Muscle layer of duodenum (tissue), 2 donors: ENCODE results near the gene CELF4.

Experiments
- H3K27ac ChIP-seq: one replicate; pipeline ENCODE4 v1.7.0; 2013; ENCODE audit warnings: mild to moderate bottlenecking, low read length
- H3K27me3 ChIP-seq: one replicate; pipeline ENCODE4 v1.7.0; 2013; ENCODE audit warnings: low read depth, mild to moderate bottlenecking, control low read depth, low read length
- H3K36me3 ChIP-seq, 2 donors: one replicate each; pipeline ENCODE4 v1.7.0; 2013; ENCODE audit warnings: low read length in 2 of 2, control low read depth in 1 of 2, mild to moderate bottlenecking in 1 of 2; ENCODE audit not compliant: insufficient read depth in 2 of 2, control insufficient read depth in 1 of 2
- H3K4me1 ChIP-seq, 2 donors: one replicate each; pipeline ENCODE4 v1.7.0; 2013; ENCODE audit warnings: low read length in 2 of 2, mild to moderate bottlenecking in 2 of 2, control low read depth in 1 of 2, moderate library complexity in 1 of 2; ENCODE audit not compliant: insufficient read depth in 2 of 2, control insufficient read depth in 1 of 2
- H3K4me3 ChIP-seq, 2 donors: one replicate each; pipeline ENCODE4 v1.7.0; 2013; ENCODE audit warnings: low read length in 2 of 2, low read depth in 1 of 2, mild to moderate bottlenecking in 1 of 2
- H3K9me3 ChIP-seq, 2 donors: one replicate each; pipeline ENCODE4 v1.7.0; 2013; ENCODE audit warnings: low read length in 2 of 2, control low read depth in 1 of 2, mild to moderate bottlenecking in 1 of 2; ENCODE audit not compliant: control insufficient read depth in 1 of 2
- donor health status: healthy.

CELF4 gene

DNA sequence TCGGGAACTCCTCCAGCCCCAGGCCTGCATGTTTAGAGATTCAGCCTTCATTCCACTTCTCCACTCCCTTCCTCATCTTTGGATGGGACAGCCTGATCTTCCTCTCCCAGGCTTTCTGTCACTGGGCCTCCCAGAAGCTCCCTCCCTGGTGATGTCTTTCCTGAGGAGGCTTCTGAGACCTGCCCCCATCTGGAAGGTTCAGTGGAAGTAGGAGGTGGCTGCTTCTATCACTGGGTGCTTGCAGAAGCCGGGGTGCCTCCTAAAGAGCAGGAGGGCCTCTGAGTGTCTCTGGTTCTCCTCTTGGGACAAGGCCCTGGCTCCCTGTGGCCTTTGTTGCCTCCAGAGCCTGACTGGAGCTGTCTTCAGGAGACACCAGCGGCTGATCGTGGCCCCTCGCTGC, 108.7 kb downstream of the CELF4 start:
- Histone ChIP-seq H3K9me3 (no peaks in the 10 kb centered on the region), H3K27me3 (no peaks in the 10 kb centered on the region), H3K4me1 (peaks cover 0 to 15% of the 10 kb centered on the region in 2 donors), H3K36me3 (no peaks in the 10 kb centered on the region), H3K4me3 (no peak overlapping the region), H3K27ac (no peak overlapping the region)

DNA sequence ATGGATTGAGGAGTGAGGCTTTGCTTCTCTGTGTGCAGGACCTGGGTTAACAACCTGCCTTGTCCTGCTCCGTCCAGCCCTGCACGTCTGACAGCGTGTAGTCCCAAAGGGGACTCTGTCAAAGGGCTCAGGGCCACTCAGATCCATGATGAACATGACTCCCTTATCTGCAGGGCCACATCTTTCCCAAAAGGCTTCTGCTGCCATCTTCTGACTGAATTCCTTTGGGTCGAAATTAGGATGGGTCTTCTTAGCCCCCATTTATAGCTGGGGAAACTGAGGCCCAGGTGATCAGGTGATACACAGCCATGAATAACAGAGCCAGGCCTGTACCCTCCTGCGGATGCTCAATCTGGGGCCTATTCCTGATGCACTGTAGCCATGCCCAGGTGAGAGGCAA, 109.2 kb downstream of the CELF4 start:
- Histone ChIP-seq H3K4me1 (peaks cover 0 to 19% of the 10 kb centered on the region in 2 donors), H3K9me3 (no peaks in the 10 kb centered on the region), H3K36me3 (no peaks in the 10 kb centered on the region), H3K4me3 (no peak overlapping the region), H3K27ac (no peak overlapping the region), H3K27me3 (no peaks in the 10 kb centered on the region)

DNA sequence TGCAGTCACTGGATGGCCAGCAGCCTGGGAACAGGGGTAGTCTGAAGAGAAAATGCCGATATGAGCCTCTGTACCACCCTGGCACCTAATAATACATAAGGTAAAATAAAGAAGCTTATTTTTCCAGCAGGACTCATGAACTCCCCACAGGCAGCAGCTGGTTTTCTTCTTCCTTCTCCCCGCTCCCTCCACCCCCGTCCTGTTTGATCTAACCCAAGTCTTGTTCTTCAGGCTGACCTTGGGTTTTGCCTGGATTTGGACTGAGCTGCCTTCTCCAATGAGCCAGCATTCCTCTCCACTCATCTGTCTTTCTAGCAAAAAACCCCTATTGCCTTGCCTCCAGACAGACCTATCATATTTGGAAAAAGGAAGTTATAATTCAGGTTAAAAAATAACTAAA, 111.8 kb downstream of the CELF4 start:
- H3K4me1 ChIP-seq: peaks cover 0 to 32% of the 10 kb centered on the region in 2 donors
- no peaks in the 10 kb centered on the region for H3K9me3 ChIP-seq
- no peaks in the 10 kb centered on the region for H3K36me3 ChIP-seq
- H3K27me3 ChIP-seq: no peaks in the 10 kb centered on the region
- peak overlapping the region; percentile 6 for H3K27ac ChIP-seq
- no peak overlapping the region for H3K4me3 ChIP-seq

DNA sequence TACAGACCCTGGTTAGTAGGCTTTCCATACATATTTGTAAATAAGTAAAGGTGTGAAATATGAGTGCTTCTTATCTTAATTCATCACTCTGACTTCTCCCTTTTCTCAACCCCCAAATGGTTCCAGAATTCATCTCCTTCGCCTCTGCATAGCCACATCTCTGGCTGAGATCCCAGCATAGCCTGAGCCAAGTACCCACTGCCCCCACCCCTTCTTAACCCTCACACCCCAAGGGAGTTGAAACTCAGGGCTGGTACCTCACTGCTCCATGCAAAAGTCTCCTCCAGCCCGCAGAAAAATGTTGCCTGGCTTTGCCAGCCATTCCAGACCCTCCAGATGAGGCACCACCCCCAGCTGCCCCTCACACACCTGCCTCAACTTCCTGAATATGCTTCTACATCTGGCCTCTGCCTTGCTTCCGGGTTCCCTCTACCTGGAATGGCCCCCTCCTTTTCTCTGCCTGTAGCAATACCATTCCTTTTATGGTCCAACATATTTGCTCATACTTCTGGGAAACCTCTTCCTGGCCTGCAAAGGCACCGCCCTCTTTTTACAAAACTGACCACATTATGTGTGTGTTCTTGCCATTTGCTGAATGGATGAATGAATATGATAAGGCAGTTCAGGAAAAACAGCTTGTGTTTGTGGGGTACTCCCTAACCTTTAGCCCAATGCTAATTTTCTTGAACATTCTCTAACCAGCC, 112.8 kb downstream of the CELF4 start:
- H3K4me3 ChIP-seq: no peak overlapping the region
- no peaks in the 10 kb centered on the region for H3K27me3 ChIP-seq
- peak overlapping the region; percentile 48 for H3K27ac ChIP-seq
- H3K9me3 ChIP-seq: no peaks in the 10 kb centered on the region
- H3K36me3 ChIP-seq: no peaks in the 10 kb centered on the region
- H3K4me1 ChIP-seq: peaks cover 0 to 32% of the 10 kb centered on the region in 2 donors

DNA sequence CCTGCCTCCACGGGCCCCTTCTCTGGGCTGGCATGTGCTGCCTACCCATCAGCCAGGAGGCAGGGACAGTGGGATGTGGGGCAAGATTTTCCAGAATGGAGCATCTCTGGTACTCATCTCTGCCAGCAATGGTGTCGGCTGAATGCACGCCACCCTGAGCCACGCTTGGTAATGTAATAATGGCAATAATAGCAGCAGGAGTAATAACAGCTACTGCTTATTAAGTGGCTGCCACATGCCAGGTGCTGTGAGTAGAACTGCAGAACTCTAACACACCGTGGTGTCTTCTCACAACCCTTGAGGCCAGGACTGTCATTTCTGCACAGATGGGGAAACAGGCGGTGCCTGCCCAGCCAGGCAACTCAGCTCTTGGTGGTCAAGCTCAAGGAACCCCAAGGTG, 113.6 kb downstream of the CELF4 start:
- peaks cover 0 to 32% of the 10 kb centered on the region in 2 donors for H3K4me1 ChIP-seq
- H3K9me3 ChIP-seq: no peaks in the 10 kb centered on the region
- no peaks in the 10 kb centered on the region for H3K36me3 ChIP-seq
- H3K27me3 ChIP-seq: no peaks in the 10 kb centered on the region
- H3K4me3 ChIP-seq: no peak overlapping the region
- H3K27ac ChIP-seq: no peak overlapping the region

DNA sequence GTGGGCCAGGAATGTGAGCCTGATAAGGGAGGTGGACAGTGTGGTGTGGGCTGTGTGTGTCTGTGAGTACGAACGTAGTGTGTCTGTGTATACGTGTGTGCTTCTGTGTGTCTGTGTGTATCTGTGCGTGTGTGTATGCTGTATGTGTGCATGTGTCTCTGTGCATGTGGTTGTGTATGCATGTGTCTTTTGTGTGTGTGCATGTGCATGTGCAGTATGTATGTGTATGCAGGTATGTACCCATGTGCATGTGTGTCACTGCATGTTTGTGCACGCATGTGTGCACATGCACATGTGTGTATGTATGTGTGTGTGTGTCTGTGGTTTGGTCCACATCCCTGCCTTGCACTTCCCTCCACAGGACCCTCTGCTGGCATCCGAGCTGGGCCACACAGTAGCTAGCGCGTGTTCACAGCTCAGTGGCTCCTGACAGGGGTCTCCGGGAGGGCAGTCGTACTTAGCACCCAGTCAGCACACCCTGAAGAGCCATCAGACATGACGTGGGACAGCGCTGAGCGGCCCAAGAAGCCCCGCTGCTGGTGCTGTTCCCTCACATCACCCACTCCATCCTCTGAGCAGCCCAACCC, 114.3 kb downstream of the CELF4 start:
- peaks cover 0 to 32% of the 10 kb centered on the region in 2 donors for H3K4me1 ChIP-seq
- H3K9me3 ChIP-seq: no peaks in the 10 kb centered on the region
- no peak overlapping the region for H3K27ac ChIP-seq
- no peaks in the 10 kb centered on the region for H3K36me3 ChIP-seq
- no peaks in the 10 kb centered on the region for H3K27me3 ChIP-seq
- H3K4me3 ChIP-seq: no peak overlapping the region

DNA sequence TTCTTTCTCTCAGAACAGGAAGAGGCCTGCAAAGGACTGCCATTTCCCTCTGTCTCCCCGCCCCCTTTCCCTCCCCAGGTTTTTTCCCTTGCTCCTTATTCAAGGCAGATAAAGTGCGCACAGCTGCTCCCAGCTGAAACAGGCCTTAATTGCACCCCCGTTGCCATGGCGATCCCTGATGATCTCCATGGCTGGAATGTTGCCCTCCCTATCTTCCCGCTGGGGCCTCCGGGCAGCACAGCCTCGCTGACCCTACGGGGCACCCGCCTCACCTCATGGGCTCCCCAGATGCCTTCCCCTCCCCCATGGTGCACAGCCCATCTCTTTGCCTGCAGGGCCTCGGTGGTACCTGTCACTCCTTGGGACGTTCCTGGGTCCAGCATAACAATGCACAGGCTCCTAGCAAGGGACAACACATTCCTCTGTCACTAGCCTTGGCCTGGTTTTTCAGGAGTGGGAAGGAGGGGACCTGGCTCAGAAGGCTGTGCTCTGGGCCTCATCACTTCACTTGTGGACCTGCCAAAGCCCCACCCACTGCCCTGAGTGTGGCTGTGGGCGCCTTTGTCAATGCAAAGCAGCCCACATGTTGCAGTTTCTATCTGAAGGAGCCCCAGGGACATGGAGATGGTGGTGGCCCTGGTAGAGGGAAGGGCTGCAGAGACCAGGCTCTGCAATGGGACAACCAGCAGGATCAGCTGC, 115.0 kb downstream of the CELF4 start:
- Histone ChIP-seq H3K4me1 (peaks cover 0 to 32% of the 10 kb centered on the region in 2 donors), H3K36me3 (no peaks in the 10 kb centered on the region), H3K4me3 (no peak overlapping the region), H3K27me3 (no peaks in the 10 kb centered on the region), H3K27ac (no peak overlapping the region), H3K9me3 (no peaks in the 10 kb centered on the region)

DNA sequence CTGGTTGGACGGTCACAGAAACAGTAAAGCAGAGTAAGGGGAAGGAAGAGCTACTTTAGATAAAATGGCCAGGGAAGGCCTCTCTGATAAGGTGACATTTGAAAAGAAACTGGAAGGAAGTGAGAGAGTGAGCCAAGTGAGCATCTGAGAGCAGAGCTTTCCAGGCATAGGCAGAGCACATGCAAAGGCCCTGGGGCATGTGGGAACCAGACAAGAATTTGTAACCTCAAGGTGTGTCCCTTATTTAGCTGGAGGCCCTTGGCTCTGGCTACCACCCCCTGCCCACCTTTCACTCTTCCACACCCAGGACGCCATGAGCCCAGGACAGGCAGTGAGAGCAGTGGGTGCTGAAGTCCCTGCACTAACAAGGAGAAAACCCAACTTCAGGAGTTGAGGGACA, 116.0 kb downstream of the CELF4 start:
- no peaks in the 10 kb centered on the region for H3K27me3 ChIP-seq

DNA sequence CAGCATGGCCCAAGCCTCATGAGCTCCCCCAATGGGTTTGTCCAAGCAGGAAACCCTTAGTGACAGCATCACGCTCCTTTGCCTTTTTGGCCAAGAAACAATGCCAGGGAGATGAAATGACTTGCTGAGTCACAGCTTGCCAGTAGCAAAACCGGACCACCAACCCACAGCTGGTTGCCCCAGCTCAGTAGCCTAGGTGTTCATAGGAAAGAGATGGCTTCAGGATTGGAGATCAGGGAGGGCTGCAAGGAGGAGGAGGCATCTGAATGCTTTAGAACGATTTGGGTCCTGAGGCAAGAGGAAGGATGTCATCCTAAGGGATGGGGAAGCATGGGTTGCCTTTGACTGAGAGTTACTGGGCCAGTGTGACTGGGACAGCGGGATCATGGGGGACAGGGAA, 116.7 kb downstream of the CELF4 start:
- H3K36me3 ChIP-seq: no peaks in the 10 kb centered on the region
- no peaks in the 10 kb centered on the region for H3K27me3 ChIP-seq
- no peak overlapping the region for H3K4me3 ChIP-seq
- no peak overlapping the region for H3K27ac ChIP-seq
- no peaks in the 10 kb centered on the region for H3K9me3 ChIP-seq
- H3K4me1 ChIP-seq: peaks cover 0 to 32% of the 10 kb centered on the region in 2 donors

More for the DNA sequence above, 116.0 kb downstream of the CELF4 start:
- Histone ChIP-seq H3K36me3 (no peaks in the 10 kb centered on the region), H3K9me3 (no peaks in the 10 kb centered on the region), H3K4me3 (no peak overlapping the region), H3K4me1 (peaks cover 0 to 32% of the 10 kb centered on the region in 2 donors), H3K27ac (no peak overlapping the region)

DNA sequence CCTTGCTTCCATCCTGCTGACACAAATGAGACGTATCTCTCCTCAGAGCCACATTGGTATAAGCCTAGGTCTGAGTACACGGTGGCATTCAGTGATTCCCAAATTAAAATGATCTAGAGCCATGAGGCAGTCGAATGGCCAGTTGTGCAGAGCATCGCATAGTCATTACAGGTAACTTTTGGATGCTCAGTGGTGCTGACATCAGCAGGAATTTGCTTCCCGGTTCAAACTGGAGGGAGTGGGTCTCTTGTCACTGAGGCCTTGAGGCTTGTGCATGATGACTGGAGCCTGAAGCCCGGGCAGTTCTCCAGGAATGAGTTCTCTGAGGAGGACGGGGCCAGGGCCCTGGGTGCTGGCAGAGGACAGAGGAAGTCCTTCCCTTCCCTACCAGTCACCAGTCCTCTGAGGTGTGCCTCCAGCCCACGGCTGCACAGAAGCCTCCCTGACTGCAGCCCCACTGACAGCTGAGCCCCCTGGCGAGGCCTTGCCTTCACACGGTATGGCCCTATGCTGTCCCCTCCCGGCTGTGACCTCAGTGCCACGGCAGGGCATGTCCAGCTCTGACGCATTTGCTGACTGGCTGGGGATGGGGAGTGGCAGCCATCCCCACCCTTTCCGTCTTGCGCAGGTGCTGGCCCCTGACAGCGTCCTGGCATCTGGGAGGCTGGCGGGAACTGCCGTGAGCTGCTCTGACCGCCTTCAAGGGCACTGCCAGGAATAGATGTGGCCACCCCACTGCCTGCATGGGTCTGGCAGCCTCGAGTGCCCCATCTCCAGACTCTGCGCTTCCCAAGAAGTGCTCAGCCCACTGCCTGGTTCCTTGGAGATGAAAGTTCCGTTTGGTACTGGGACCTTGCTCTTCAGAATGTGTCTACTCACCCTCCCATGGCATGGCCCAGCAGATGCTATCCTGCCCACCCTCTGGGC, 117.4 kb downstream of the CELF4 start:
- Histone ChIP-seq H3K27ac (no peak overlapping the region), H3K4me1 (peaks cover 0 to 28% of the 10 kb centered on the region in 2 donors), H3K4me3 (no peak overlapping the region)

DNA sequence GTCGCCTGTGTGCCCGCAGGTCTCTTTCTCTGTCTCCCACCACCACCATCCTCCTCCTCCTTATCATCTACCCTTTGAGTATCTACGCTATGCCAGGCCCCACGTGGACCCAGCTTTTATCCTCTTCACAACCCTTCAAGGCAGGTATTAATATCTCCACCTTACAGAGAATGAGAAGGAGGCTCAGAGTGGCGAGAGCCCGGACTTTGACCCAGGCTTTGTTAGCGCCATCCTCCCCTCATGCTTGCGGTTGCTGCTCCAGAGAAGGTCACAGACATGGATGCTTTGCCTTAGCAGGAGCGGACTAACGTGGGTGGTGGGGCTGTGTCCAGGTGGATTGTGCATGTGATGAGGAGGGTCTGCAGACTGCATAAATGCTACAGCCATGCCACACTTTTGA, 119.8 kb downstream of the CELF4 start:
- H3K36me3 ChIP-seq: no peaks in the 10 kb centered on the region
- H3K27me3 ChIP-seq: no peaks in the 10 kb centered on the region
- no peak overlapping the region for H3K4me3 ChIP-seq
- H3K9me3 ChIP-seq: no peaks in the 10 kb centered on the region
- H3K4me1 ChIP-seq: peaks cover 0 to 8% of the 10 kb centered on the region in 2 donors
- H3K27ac ChIP-seq: no peak overlapping the region

More for the DNA sequence above, 117.4 kb downstream of the CELF4 start:
- no peaks in the 10 kb centered on the region for H3K27me3 ChIP-seq
- no peaks in the 10 kb centered on the region for H3K9me3 ChIP-seq
- no peaks in the 10 kb centered on the region for H3K36me3 ChIP-seq
